ENCODE measurements around the gene SLC6A13.

- TF ChIP-seq, protein P1, sequence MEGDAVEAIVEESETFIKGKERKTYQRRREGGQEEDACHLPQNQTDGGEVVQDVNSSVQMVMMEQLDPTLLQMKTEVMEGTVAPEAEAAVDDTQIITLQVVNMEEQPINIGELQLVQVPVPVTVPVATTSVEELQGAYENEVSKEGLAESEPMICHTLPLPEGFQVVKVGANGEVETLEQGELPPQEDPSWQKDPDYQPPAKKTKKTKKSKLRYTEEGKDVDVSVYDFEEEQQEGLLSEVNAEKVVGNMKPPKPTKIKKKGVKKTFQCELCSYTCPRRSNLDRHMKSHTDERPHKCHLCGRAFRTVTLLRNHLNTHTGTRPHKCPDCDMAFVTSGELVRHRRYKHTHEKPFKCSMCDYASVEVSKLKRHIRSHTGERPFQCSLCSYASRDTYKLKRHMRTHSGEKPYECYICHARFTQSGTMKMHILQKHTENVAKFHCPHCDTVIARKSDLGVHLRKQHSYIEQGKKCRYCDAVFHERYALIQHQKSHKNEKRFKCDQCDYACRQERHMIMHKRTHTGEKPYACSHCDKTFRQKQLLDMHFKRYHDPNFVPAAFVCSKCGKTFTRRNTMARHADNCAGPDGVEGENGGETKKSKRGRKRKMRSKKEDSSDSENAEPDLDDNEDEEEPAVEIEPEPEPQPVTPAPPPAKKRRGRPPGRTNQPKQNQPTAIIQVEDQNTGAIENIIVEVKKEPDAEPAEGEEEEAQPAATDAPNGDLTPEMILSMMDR (IDR thresholded peaks at IDR 0.05; ENCODE audit: low read depth, low read length, missing input control): no peak
- TF ChIP-seq REST (IDR thresholded peaks at IDR 0.05) (no peak), RAD21 (IDR thresholded peaks at IDR 0.05) (no peak), MAX (IDR thresholded peaks at IDR 0.05) (no peak), JUND (IDR thresholded peaks at IDR 0.05) (no peak), YY1 (IDR thresholded peaks at IDR 0.05) (no peak), TAF1 (conservative IDR thresholded peaks at IDR 0.05) (no peak), ATF3 (IDR thresholded peaks at IDR 0.05) (no peak), RXRA (IDR thresholded peaks at IDR 0.05) (no peak), FOXA1 (IDR thresholded peaks at IDR 0.05) (no peak), ZBTB33 (IDR thresholded peaks at IDR 0.05) (no peak), EGR1 (IDR thresholded peaks at IDR 0.05; ENCODE audit: low read depth in 2 of 2) (no peak), GABPA (IDR thresholded peaks at IDR 0.05 in 1 of 2, conservative IDR thresholded peaks at IDR 0.05 in 1 of 2) (no peak), SP1 (IDR thresholded peaks at IDR 0.05) (no peak)
Observed at GRCh38 chr12:293199-293598, 30.6 kb upstream of the SLC6A13 start.

Data from liver (tissue), 3 donors.